Measurements from ENCODE around the gene SF1. TPM values are rescaled to one million over a fixed set of nuclear protein-coding genes. Genes with fewer than 3 reads are reported as not detected.

The SF1 gene
- total RNA-seq, 1 donor from 2014 or later, result 161 TPM

DNA sequence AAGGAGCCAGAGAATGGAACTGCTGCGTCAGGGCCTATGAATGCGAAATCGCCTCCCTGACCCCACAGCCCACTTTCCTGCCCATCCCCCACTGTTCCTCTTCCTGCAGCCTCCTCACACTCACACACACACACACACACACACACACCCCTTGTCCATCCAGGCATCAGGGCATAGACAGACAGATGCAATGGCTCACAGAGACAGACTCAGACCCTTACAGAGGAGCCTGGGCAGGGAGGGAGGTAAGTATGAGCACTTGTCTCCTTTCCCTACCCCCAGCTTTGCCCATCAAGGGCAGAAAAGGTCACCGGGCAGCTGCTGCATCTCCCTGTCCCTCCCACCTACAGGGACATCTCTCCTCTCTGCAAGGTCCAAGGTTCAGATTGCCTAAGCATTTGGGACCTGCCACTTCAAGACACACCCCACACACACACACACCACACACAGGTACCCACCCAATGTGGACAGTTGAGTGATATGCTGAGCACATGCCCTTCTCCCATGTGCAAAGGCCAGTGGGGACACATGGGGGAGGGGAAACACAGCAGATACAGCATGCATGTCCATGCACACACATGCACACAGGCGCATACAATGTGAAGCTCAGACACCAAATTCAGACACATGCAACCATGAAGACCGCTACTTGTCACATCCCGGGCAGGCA is 53.3 kb downstream of the SF1 start:
- no peak for DNase-seq (ENCODE audit: low read depth)

DNA sequence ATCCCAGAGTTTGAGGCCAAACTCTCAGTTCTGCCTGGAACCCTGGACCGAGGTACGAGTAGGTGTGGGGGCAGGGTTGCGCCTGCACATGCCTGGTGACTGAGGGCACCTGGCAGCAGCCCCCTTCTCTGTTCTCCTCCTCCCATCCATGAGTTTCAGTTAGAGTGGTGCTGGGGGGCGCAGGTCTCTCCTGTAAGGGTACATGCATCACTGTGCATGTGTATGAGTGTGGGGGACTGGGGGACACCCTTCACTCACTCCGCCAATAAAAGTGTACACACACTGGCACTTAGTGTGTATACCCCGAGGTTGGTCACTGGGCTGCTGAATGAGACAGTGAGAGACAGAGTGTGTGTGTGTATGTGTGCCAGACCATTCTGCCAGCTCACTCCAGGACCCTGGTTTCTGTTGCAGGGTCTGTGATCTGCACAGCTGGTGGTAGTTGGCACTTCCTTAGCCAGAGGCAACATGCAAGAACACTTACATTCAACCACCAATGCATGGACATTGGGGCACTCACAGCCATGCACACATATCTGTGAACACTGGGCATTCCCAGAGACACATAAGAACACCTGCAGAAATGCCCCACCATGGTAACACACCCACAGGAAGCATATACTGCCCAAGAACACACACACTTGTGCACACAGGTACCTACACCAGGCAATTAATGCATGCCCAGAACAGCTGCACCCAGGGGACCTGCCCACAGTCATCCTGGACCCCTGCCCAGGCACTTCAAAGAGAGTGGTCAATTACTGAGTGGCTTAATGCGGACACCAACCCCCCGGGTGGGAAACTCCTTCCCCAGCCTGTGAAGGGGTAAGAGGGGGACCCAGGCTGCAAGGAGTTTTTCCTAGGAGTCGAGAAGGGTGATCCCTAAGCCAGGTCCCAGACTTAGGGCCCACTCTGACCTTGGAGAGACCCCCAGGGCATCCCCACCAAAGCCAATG is 54.2 kb downstream of the SF1 start:
- DNase-seq (ENCODE audit: low read depth), result no peak

DNA sequence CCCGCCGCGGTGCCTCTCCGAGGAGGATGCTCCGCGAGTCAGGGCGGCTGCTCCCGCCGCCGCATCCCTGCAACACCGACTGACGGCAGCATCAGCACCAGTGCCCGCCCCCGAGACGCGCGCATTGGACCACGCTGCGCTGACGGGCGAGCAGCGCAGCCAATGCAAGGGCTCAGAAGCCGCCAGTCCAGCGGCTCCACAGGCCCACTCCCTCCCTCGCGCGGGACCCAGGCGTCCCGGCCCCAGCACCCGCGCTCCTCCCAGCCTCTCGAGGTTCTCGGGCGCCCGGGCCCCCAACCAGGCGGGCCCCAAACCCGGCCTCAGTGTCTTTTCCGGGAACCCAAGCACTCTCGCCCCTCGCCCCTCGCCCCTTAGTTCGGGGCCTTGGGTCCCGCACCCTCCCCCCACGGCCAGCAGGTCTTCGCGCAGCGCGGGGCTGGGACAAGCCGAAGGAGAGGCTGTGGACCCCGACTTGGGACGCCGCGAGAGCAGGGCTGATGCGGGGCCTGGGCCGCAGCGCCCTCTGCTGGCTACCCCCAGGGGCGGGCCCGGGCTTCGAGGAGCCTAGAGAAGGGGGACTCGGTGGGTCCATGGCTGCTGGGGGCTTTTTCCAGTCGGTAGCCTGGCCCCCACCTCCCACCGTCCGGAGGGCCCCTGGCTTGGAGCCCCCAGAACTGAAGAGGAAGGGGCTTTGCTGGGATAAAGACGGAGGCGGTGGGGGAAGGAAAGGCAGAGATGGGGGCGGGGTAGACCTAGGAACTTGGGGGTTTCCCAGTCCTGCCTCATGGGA is 55.0 kb downstream of the SF1 start, which contains the start of gene NRXN2:
NRXN2 (minus strand) TSS at position 81 of the 790 bp plus-strand sequence. CDS start 9,498 bp downstream, outside the sequence.
- peak; percentile 46 for DNase-seq (ENCODE audit: low read depth)

DNA sequence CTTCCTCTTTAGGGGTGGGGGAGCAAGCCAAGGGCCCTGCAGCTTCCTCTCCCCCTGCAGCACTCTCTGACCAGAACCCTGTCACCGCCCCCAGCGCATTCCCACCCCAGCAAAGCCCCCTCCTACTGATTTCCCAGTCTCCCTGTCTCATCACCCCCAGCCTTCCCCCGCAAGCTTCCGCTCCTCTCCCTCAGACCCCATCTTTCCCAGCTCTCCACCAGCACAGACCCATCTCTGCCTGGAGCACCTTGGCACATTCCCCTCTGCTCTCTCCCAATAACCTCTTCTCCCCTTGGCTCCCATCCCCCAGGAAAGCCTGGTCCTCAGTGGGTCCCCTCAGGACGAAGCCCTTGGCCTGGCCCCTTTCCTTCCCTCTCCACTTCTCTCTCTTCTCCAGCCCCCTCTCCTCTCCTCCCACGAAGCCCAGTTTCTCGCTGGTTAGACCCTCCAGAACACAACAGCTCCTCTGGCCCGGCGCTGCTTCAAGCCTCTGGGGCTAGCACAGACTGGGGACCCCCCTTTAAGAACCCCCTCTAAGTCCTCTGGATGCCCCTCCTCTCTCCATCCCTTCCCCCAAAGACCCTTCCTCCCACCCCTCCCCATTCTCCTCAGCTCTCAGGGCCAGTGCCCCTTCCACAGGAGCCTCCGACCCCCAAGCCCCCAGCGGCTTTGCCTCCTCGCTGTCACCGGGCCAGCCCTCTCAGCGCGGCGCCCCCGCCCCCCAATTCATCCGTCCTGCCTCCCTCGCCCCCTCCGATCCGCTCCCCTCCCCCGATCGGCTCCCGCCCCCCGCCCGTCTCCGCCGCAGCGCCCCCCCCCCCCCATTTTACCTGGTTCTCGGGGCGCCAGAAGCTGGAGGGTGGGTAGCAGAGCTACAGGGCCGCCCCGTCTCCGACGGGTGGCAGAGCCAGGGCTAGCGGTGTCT is 55.9 kb downstream of the SF1 start:
- DNase-seq (ENCODE audit: low read depth), result no peak

DNA sequence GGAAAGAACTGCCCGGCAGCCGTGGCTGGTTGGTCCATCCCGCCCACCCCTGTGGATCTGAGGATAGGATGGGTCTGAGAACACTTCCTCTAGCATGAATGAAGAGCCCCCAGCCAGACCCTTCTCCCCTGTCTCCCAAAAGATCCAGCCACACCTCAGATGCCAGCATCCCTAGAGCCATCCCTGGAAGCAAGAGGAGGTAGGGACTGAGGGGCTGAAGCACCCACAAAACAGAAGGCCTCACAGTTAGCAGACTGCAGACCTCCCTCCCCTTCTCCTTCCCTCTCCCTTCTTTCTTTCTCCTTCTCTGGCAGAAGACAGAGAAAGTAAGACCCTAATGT is 57.0 kb downstream of the SF1 start:
- DNase-seq (ENCODE audit: low read depth), result no peak

DNA sequence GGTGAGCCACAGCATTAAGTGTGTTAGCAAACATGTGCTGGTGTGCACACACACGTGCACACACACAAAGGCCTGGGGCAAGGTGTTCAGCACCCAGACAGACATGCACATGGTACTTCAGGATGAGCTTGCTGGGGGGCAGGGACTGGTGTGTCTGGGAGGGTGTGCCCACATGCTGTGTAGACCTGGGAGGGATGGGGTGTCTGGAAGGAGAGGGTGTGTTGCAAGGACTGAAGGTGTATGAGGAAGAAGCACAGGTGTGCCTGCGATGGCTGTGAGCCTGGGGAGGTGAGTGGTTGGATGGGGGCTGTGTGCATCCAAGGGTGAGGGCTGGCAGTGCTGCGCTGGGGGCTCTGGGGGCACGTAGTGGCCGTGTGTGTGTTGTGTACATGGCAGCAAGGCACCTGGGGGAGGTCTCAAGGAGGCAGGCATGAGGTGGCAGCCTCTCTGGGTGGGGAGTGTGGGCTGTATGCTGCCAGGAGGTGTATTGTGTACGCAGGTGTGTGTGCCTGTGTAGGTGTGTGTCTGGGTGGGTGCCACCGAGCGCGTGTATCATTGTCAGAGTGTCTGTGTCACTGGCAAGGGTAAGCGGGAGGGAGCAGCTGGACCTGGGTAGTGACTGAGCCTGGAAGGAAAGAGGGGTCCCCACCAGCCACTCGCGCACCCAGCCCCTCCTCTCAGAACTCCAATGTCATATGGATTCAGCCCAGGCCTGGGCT is 57.5 kb downstream of the SF1 start:
- no peak for DNase-seq (ENCODE audit: low read depth)

DNA sequence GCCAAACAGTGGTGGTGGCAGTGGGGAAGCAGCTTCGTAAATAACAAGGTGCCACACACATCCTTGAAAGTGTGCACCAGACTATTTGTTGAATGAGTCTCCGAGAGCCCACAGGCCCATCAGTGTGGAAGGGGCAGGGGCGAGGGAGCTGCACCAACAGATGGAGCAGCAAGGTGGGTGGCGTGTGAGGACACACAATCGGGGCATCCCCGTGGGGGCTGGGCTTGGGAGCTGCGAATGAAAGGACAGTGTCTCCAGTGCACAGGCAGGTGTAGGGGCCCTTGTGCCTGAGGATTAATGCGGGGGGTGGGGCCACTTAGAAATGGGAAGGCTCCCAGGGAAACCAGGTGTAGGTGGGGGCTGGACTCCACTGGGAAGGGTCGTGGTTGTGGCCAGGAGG is 58.2 kb downstream of the SF1 start:
- DNase-seq (ENCODE audit: low read depth), result no peak

DNA sequence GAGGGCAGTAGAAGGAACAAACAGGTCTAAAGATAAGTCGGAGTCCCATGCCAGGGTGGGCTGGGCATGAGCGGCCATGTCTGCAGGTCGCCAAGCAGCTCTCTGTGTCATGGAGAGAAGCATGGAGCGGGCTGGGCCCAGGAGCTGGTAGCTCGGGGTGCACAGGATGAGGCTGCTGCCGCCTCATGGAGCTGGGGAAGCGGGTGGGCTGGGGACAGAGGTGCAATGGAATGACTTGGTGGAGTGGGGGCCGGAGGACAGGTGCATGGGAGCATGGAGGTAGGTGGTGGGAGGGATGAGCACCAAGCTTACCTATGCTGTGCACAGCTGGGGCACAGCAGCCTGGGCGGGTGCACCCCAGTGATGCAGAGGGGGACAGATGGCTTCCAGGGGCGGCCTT is 58.9 kb downstream of the SF1 start:
- DNase-seq (ENCODE audit: low read depth), result no peak

DNA sequence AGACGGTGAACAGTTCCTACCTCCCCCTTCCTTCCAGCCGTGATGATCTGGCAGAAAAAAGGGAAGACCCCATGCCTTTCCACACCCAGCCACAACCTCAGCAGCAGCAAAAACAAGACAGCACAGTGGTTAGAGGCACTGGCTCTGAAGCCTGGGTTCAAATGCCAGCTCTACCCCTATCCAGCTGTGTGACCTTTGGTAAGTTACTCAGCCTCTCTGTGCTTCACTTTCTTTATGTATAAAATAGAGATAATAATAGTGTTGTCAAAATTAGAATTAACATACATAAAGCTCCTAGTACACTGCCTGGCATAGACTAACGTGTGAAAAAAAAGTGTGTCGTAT is 59.6 kb downstream of the SF1 start:
- DNase-seq (ENCODE audit: low read depth), result no peak

DNA sequence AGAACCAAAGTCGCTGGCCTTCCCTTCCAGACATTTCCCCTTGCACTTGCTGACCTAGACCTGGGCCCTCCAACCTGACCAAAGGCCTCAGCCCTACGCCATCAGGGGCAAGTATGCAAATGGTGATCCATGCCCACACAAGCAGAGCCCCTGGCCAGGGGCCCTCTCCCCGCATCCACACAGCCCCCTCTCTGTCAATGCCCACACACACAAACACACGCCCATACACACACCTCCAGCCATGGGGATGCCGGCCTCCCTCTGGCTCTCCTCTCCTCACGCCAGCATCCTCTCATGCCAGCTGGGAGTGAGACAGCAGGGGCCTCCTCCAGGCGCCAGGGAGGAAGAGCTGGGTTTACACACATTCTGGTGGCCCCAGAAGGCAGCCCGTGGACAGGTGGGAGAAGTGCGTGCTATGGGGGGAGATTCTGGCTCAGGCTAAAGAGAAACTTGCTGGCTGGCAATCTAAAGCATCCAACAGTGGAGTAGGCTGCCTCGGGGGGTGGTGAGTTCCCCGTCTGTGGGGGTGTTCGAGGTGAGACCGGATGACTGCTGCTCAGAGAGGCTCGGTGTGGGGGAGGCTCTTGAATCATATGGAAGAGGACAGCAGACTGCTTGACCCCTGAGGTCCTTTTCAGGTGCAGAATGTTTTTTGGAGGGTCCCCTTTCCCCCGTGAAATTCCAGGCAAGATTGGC is 60.1 kb downstream of the SF1 start:
- no peak for DNase-seq (ENCODE audit: low read depth)

DNA sequence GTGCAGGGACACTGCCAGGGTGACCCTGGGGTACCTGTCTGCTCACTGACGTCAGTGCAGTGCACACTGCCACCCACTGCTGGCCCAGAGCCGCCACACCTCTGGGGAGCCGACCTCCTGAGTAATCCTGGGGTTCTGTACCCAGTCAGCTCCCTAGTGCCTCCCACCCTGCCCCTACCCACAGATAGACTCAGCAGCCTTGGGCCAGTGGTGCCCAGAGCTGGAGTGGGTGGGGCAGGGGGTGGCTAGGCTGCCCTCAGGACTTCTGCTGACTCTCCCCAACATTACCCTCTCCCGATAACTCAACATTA is 61.1 kb downstream of the SF1 start:
- no peak for DNase-seq (ENCODE audit: low read depth)

DNA sequence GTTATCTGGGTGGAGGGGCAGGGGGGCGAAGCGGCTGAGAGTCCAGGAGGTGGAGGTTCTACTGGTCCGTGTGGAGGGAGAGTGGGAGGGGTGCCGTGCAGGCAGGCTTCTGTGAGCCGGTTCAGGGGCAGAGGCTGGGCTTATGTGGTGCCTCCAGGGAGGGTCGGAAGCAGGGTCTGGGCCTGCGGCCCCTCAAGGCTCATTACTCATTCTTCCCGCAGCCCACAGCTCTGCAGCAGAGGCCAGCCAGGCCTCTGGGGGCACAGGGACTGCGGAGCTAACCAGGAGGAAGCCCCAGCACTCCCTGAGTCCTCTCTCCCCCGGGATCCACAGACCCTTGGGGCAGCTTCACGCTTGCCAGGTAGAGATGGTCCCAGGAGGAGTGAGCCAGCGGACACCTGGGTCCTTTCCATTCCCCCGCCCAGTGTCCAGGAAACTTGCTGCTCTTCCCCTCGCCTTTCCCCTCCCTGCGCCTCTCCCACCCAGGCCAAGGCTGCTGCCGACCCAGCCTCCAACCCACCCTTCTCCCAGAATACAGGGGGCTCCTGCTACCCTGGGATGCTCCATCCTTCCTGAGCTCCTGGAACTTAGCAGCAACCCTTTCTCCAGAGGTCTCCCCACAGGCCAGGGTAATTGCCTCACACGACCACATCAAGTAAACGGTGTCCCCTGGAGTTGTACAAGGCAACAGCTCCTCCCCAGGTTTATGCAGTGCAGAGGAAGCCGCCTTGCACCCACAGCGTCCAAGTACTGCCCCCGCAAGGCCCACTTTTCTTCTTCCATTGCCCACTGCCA is 61.7 kb downstream of the SF1 start:
- no peak for DNase-seq (ENCODE audit: low read depth)

DNA sequence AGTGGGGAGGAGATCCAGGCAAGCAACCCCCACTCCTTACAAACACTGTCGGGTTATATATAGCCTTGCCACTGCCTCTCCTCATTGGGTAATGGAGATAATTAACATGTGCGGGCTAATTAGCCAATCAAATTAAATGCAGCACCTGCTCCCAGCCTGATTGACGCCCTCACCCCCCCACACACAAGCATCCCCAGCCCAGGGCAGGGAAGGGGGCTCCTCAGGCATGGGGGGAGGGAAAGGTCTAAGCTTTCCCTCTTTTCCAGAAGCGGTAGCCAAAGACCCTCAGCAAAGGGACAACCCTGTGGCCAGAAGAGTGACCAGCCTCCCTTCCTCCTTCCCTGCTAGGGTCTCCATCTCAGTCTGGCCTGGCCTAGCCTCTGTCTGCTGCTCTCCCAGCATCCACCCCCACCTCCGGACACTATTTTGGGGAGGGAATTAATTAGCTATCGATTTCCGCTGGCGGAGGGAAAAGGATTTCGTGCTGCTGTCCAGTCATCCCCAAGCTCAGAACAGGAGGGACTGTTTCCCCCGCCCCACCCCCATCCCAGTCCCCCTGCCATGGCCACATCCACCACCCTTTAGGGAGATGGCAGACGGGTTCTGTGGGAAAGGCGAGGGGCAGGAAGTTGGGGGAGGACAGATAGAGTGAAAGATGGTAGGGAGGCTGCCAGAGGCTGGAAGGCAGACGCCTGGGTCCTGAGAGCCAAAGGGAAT is 62.4 kb downstream of the SF1 start:
- DNase-seq (ENCODE audit: low read depth), result no peak

DNA sequence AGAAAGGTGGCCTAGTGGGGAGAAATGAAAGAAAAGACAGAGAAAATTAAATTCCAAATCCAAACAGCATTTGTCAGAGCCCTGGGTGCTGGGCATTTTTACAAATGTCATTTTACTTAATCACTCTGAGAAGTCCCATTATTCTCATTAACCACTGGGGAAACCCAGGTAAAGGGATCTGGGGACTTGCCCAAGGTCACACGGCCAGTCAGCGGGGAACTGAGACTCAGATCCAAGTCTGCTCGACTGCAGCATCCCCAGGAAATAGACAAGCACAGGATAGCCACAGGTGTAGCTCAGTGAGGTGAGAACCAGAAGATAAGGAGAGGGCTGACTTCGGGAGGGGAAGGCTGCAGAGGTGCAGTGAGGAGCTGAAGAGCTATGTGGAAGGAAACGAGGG is 63.2 kb downstream of the SF1 start:
- DNase-seq (ENCODE audit: low read depth), result no peak

DNA sequence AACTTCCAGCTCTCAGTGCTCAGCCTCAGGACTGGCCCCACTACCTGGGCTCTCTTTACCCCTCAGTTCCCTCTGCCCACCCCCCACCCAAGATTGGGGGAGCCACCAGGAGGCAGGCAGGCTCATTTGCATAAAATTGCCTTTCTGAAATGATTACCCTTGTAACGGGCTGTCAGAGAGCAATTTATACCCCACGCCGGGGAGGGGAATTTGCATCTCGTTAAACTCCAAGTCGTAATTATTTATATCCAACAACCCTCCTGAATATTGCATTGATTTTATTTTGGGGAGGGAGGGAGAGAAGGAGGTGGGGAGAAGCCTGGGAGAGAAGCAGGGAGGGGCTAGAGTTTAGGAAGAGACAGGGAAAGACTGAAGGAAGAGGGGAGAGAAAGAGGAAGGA is 63.7 kb downstream of the SF1 start:
- DNase-seq (ENCODE audit: low read depth), result no peak
